ENCODE data around the gene LEFTY1.

The LEFTY1 gene

GRCh38 chr1:225862581-225862950 lies 26.4 kb downstream of the LEFTY1 start:
- no peak for DNase-seq
- no peaks in the 10 kb centered on the region for H3K9me3 Mint-ChIP-seq
- no peak overlapping the region for H3K27ac Mint-ChIP-seq
- no peak for TF ChIP-seq CTCF (IDR thresholded peaks at IDR 0.05)
- H3K36me3 Mint-ChIP-seq (ENCODE audit: low read depth) = peaks cover 26% of the 10 kb centered on the region
- no peak overlapping the region for H3K4me3 Mint-ChIP-seq
- H3K4me1 Mint-ChIP-seq = peaks cover 24% of the 10 kb centered on the region
- no peaks in the 10 kb centered on the region for H3K27me3 Mint-ChIP-seq (ENCODE audit: low read depth, poor library complexity)

GRCh38 chr1:225861834-225862580 lies 26.9 kb downstream of the LEFTY1 start:
- Mint-ChIP-seq H3K36me3 (ENCODE audit: low read depth) (peaks cover 22% of the 10 kb centered on the region), H3K4me3 (no peak overlapping the region), H3K27me3 (ENCODE audit: low read depth, poor library complexity) (no peaks in the 10 kb centered on the region), H3K4me1 (peaks cover 19% of the 10 kb centered on the region), H3K9me3 (no peaks in the 10 kb centered on the region), H3K27ac (no peak overlapping the region)
- no peak for TF ChIP-seq CTCF (IDR thresholded peaks at IDR 0.05)
- DNase-seq = no peak

GRCh38 chr1:225860876-225861441 lies 28.0 kb downstream of the LEFTY1 start:
- no peak overlapping the region for H3K4me3 Mint-ChIP-seq
- H3K4me1 Mint-ChIP-seq = peaks cover 9% of the 10 kb centered on the region
- no peak for TF ChIP-seq CTCF (IDR thresholded peaks at IDR 0.05)
- DNase-seq = no peak
- no peaks in the 10 kb centered on the region for H3K9me3 Mint-ChIP-seq
- peaks cover 14% of the 10 kb centered on the region for H3K36me3 Mint-ChIP-seq (ENCODE audit: low read depth)
- no peak overlapping the region for H3K27ac Mint-ChIP-seq
- H3K27me3 Mint-ChIP-seq (ENCODE audit: low read depth, poor library complexity) = no peaks in the 10 kb centered on the region

GRCh38 chr1:225860107-225860506 lies 28.8 kb downstream of the LEFTY1 start:
- no peak for TF ChIP-seq CTCF (IDR thresholded peaks at IDR 0.05)
- H3K36me3 Mint-ChIP-seq (ENCODE audit: low read depth) = peaks cover 21% of the 10 kb centered on the region
- H3K27ac Mint-ChIP-seq = peak overlapping the region; percentile 53
- no peaks in the 10 kb centered on the region for H3K9me3 Mint-ChIP-seq
- DNase-seq = no peak
- no peaks in the 10 kb centered on the region for H3K27me3 Mint-ChIP-seq (ENCODE audit: low read depth, poor library complexity)
- H3K4me3 Mint-ChIP-seq = no peak overlapping the region
- H3K4me1 Mint-ChIP-seq = peaks cover 6% of the 10 kb centered on the region

GRCh38 chr1:225859151-225859550 lies 29.8 kb downstream of the LEFTY1 start:
- H3K27ac Mint-ChIP-seq = no peak overlapping the region
- no peaks in the 10 kb centered on the region for H3K27me3 Mint-ChIP-seq (ENCODE audit: low read depth, poor library complexity)
- TF ChIP-seq CTCF (IDR thresholded peaks at IDR 0.05) = no peak
- H3K9me3 Mint-ChIP-seq = no peaks in the 10 kb centered on the region
- peaks cover 28% of the 10 kb centered on the region for H3K36me3 Mint-ChIP-seq (ENCODE audit: low read depth)
- no peak overlapping the region for H3K4me3 Mint-ChIP-seq
- peaks cover 6% of the 10 kb centered on the region for H3K4me1 Mint-ChIP-seq
- DNase-seq = no peak

GRCh38 chr1:225857256-225857655 lies 31.7 kb downstream of the LEFTY1 start:
- no peak for TF ChIP-seq CTCF (IDR thresholded peaks at IDR 0.05)
- H3K4me3 Mint-ChIP-seq = no peak overlapping the region

More at GRCh38 chr1:225857256-225857655, 31.7 kb downstream of the LEFTY1 start:
- H3K27me3 Mint-ChIP-seq (ENCODE audit: low read depth, poor library complexity) = peaks cover 3% of the 10 kb centered on the region
- no peak for DNase-seq
- H3K27ac Mint-ChIP-seq = no peak overlapping the region
- H3K36me3 Mint-ChIP-seq (ENCODE audit: low read depth) = peaks cover 40% of the 10 kb centered on the region
- H3K4me1 Mint-ChIP-seq = peaks cover 6% of the 10 kb centered on the region
- no peaks in the 10 kb centered on the region for H3K9me3 Mint-ChIP-seq

Data from nephron progenitor cell (in vitro differentiated cells).